ENCODE measurements around the gene EMD.

The EMD gene

GRCh38 chrX:154401918-154402621 lies 23.0 kb downstream of the EMD start:
- TF ChIP-seq CREB1 (IDR thresholded peaks at IDR 0.05; ENCODE audit: low read depth) = no peak

GRCh38 chrX:154402622-154403127 lies 23.6 kb downstream of the EMD start:
- TF ChIP-seq EGR1 (IDR thresholded peaks at IDR 0.05) (no peak), USF1 (IDR thresholded peaks at IDR 0.05) (no peak), FOXM1 (IDR thresholded peaks at IDR 0.05; ENCODE audit: borderline replicate concordance, low read depth) (no peak), MAX (IDR thresholded peaks at IDR 0.05) (no peak), YY1 (IDR thresholded peaks at IDR 0.05; ENCODE audit: low read depth) (no peak), CREB1 (IDR thresholded peaks at IDR 0.05; ENCODE audit: low read depth) (no peak), NFIC (IDR thresholded peaks at IDR 0.05) (no peak), RAD21 (IDR thresholded peaks at IDR 0.05; ENCODE audit: low read depth) (no peak), CEBPB (IDR thresholded peaks at IDR 0.05) (no peak), ZBTB7A (IDR thresholded peaks at IDR 0.05; ENCODE audit: low read depth) (no peak), TEAD4 (IDR thresholded peaks at IDR 0.05) (no peak), REST (IDR thresholded peaks at IDR 0.05; ENCODE audit: low read depth) (no peak), TAF1 (IDR thresholded peaks at IDR 0.05; ENCODE audit: low read depth) (no peak), EP300 (IDR thresholded peaks at IDR 0.05; ENCODE audit: borderline replicate concordance) (no peak), TCF12 (IDR thresholded peaks at IDR 0.05; ENCODE audit: low read depth) (no peak)

- TF ChIP-seq ZBTB7A (IDR thresholded peaks at IDR 0.05; ENCODE audit: low read depth) = no peak
- no peak for TF ChIP-seq USF1 (IDR thresholded peaks at IDR 0.05)
- TF ChIP-seq NFIC (IDR thresholded peaks at IDR 0.05) = no peak
- TF ChIP-seq TEAD4 (IDR thresholded peaks at IDR 0.05) = no peak
- no peak for TF ChIP-seq FOXM1 (IDR thresholded peaks at IDR 0.05; ENCODE audit: borderline replicate concordance, low read depth)
- no peak for TF ChIP-seq CEBPB (IDR thresholded peaks at IDR 0.05)
These were observed 24.1 kb downstream of the EMD start for GRCh38 chrX:154403192-154403591.

- TF ChIP-seq RAD21 (IDR thresholded peaks at IDR 0.05; ENCODE audit: low read depth) = no peak
- TF ChIP-seq CEBPB (IDR thresholded peaks at IDR 0.05) = no peak
- TF ChIP-seq TEAD4 (IDR thresholded peaks at IDR 0.05) = no peak
- TF ChIP-seq EGR1 (IDR thresholded peaks at IDR 0.05) = no peak
- TF ChIP-seq TAF1 (IDR thresholded peaks at IDR 0.05; ENCODE audit: low read depth) = no peak
- no peak for TF ChIP-seq TCF12 (IDR thresholded peaks at IDR 0.05; ENCODE audit: low read depth)
- TF ChIP-seq FOXM1 (IDR thresholded peaks at IDR 0.05; ENCODE audit: borderline replicate concordance, low read depth) = no peak
- TF ChIP-seq USF1 (IDR thresholded peaks at IDR 0.05) = no peak
- TF ChIP-seq ZBTB7A (IDR thresholded peaks at IDR 0.05; ENCODE audit: low read depth) = no peak
- no peak for TF ChIP-seq MAX (IDR thresholded peaks at IDR 0.05)
- TF ChIP-seq EP300 (IDR thresholded peaks at IDR 0.05; ENCODE audit: borderline replicate concordance) = no peak
- TF ChIP-seq NFIC (IDR thresholded peaks at IDR 0.05) = no peak
- TF ChIP-seq REST (IDR thresholded peaks at IDR 0.05; ENCODE audit: low read depth) = no peak
- TF ChIP-seq YY1 (IDR thresholded peaks at IDR 0.05; ENCODE audit: low read depth) = no peak
These were observed 24.8 kb downstream of the EMD start for GRCh38 chrX:154403858-154404257.

GRCh38 chrX:154404625-154405192 lies 25.6 kb downstream of the EMD start:
- no peak for TF ChIP-seq REST (IDR thresholded peaks at IDR 0.05; ENCODE audit: low read depth)
- TF ChIP-seq EP300 (IDR thresholded peaks at IDR 0.05; ENCODE audit: borderline replicate concordance) = no peak
- TF ChIP-seq RAD21 (IDR thresholded peaks at IDR 0.05; ENCODE audit: low read depth) = no peak
- no peak for TF ChIP-seq NFIC (IDR thresholded peaks at IDR 0.05)
- TF ChIP-seq EGR1 (IDR thresholded peaks at IDR 0.05) = no peak
- TF ChIP-seq YY1 (IDR thresholded peaks at IDR 0.05; ENCODE audit: low read depth) = no peak
- TF ChIP-seq USF1 (IDR thresholded peaks at IDR 0.05) = no peak
- TF ChIP-seq TCF12 (IDR thresholded peaks at IDR 0.05; ENCODE audit: low read depth) = no peak
- no peak for TF ChIP-seq CREB1 (IDR thresholded peaks at IDR 0.05; ENCODE audit: low read depth)
- no peak for TF ChIP-seq FOXM1 (IDR thresholded peaks at IDR 0.05; ENCODE audit: borderline replicate concordance, low read depth)
- TF ChIP-seq TEAD4 (IDR thresholded peaks at IDR 0.05) = no peak
- TF ChIP-seq ZBTB7A (IDR thresholded peaks at IDR 0.05; ENCODE audit: low read depth) = no peak
